Measurements from ENCODE around the gene PAF1.
A peak's percentile ranks its signal among the peaks of the same experiment; 100 is the strongest.

PAF1 gene

DNA sequence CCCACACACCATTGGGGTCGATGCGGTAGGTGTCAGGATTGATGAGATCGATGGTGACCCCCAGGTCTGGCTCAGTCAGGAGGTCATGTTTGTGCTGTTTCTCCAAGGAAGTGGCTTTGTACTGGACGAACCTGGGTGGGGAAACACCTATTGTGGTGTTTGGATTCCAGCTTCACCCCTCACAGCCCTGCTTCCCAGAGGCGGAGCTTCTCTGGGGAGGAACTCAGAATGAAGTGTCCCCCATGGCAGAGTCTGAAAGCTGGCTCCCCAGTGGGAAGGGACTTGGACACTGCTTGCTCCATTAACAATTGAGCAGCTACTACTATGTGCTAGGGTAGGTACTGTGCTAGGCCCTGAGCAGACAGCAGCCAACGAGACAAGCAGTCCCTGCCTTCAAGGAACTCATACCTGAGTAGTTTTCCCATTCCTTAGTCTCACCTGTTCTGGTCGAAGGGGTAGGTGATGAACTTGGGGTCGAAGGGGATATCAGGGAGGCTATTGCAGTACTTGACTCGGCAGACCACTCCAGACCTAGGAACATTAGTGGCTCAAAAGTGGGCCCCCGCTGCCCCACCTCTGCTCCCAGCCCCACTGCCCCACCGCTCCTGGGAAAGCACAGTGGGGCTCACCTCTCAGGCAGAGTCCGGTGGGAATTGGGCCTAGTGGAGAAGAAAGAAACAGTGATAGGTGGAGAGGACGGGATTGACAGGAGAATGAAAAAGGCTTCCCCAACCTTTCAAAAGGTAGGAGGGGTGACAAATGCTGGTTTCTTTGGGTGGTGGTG lies 1.1 kb downstream of the PAF1 start:
- Histone ChIP-seq H3K27me3 (ENCODE audit: insufficient read depth, low read length) (no peaks in the 10 kb centered on the region), H3K9ac (ENCODE audit: low read depth, low read length) (peak overlapping the region; percentile 95), H3K4me3 (ENCODE audit: low read length) (peak overlapping the region; percentile 91), H3K27ac (ENCODE audit: low read depth, low read length) (peak overlapping the region; percentile 99), H3K36me3 (ENCODE audit: insufficient read depth, low read length) (peaks cover 57% of the 10 kb centered on the region), H3K4me1 (ENCODE audit: insufficient read depth, low read length) (peaks cover 3% of the 10 kb centered on the region; the same call in 1 of the 2 replicates), H3K9me3 (ENCODE audit: insufficient read depth, low read depth, low read length) (no peaks in the 10 kb centered on the region)
- WGBS, result 80% methylated on average over 13 of the region's 13 CpGs

DNA sequence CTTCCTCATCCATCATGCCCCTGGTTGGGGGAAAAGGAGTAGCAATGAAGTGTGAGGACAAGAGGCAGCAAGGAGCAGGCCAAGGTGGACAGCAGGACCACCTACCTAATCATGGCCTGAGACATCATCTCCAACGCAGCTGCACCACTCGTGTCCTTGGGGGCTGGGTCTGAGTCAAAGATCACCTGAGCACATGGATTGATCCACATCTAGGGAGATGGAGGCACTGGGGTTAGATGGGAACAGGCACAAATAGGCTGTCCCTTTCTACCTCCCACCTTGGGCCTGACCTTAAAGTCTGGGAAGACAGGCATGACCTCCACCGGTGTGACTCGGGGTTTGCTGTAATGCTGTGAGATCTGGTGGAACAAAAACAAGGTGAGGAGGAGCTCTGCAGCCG lies 2.2 kb downstream of the PAF1 start:
- Histone ChIP-seq H3K4me1 (ENCODE audit: insufficient read depth, low read length) (peaks cover 3% of the 10 kb centered on the region; the same call in 1 of the 2 replicates), H3K27ac (ENCODE audit: low read depth, low read length) (no peak overlapping the region), H3K9me3 (ENCODE audit: insufficient read depth, low read depth, low read length) (no peaks in the 10 kb centered on the region), H3K4me3 (ENCODE audit: low read length) (no peak overlapping the region), H3K9ac (ENCODE audit: low read depth, low read length) (no peak overlapping the region), H3K27me3 (ENCODE audit: insufficient read depth, low read length) (no peaks in the 10 kb centered on the region), H3K36me3 (ENCODE audit: insufficient read depth, low read length) (peaks cover 60% of the 10 kb centered on the region)
- WGBS, result 95% methylated on average over 5 of the region's 5 CpGs

DNA sequence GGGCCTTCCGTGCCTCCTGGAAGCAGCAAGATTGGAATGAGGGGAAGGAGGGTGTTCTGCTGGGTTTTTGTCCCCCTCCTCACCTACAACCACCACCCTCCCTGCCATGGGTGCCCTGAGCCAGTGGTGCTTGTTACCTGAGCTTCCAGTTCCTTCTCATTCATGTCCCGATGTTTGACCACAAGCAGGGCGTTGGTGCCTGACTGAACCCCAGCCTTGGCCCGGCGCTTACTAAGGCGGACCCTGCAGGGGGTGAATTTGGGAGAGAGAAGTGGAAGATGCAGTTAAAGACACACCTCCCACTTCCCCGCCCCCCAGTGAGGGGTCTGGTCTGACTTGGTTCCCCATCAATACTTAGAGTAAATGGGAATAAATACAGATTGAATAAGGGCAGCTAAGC lies 4.3 kb downstream of the PAF1 start:
- no peaks in the 10 kb centered on the region for H3K9me3 ChIP-seq (ENCODE audit: insufficient read depth, low read depth, low read length)
- peaks cover 3% of the 10 kb centered on the region; the same call in 1 of the 2 replicates for H3K4me1 ChIP-seq (ENCODE audit: insufficient read depth, low read length)
- no peaks in the 10 kb centered on the region for H3K27me3 ChIP-seq (ENCODE audit: insufficient read depth, low read length)
- no peak overlapping the region for H3K27ac ChIP-seq (ENCODE audit: low read depth, low read length)
- H3K36me3 ChIP-seq (ENCODE audit: insufficient read depth, low read length), result peaks cover 77% of the 10 kb centered on the region
- WGBS, result 98% methylated on average over 5 of the region's 7 CpGs
- no peak overlapping the region for H3K4me3 ChIP-seq (ENCODE audit: low read length)
- no peak overlapping the region for H3K9ac ChIP-seq (ENCODE audit: low read depth, low read length)

DNA sequence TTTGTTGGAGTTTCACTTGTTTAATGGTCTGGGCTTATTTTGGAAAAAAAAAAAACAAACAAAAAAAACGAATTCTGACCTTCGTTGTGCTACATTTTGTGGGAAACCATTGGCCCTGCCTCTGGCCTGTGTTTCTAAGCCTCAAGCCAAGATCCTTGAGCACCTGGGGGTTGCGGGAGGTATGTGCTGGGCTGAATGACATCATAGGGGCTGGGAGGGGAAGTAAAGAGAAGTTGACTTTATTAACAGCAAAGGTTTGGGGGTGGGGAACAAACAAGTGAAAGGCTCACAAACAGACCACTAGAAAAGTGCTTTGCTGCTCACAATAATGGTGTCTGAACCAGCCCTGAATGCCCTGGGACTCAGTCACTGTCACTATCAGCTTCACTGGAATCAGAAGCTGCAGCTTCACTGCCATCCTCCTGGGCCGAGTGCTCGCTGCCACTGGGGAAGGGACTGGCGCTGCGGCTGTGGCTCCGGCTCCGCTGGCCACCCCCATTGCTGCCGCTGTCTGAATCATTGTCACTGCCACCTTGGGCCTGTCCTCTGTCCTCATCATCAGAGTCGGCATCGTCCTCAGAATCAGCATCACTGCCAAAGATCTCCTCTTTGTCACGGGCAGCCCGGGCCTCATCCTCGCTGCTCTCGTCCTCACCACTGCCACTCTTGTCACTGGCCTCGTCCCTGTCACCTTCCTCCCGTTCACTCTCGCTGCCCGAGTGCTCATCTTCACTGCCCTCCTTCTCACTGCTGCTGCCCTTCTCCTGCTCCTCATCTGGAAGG lies 5.1 kb downstream of the PAF1 start:
- no peak overlapping the region for H3K4me3 ChIP-seq (ENCODE audit: low read length)
- H3K9me3 ChIP-seq (ENCODE audit: insufficient read depth, low read depth, low read length), result no peaks in the 10 kb centered on the region
- H3K9ac ChIP-seq (ENCODE audit: low read depth, low read length), result no peak overlapping the region
- H3K27ac ChIP-seq (ENCODE audit: low read depth, low read length), result peak overlapping the region; percentile 35; the same call in 1 of the 2 replicates
- no peaks in the 10 kb centered on the region for H3K27me3 ChIP-seq (ENCODE audit: insufficient read depth, low read length)
- H3K4me1 ChIP-seq (ENCODE audit: insufficient read depth, low read length), result peaks cover 3% of the 10 kb centered on the region; the same call in 1 of the 2 replicates
- peaks cover 84% of the 10 kb centered on the region for H3K36me3 ChIP-seq (ENCODE audit: insufficient read depth, low read length)
- 89% methylated on average over 20 of the region's 20 CpGs for WGBS

DNA sequence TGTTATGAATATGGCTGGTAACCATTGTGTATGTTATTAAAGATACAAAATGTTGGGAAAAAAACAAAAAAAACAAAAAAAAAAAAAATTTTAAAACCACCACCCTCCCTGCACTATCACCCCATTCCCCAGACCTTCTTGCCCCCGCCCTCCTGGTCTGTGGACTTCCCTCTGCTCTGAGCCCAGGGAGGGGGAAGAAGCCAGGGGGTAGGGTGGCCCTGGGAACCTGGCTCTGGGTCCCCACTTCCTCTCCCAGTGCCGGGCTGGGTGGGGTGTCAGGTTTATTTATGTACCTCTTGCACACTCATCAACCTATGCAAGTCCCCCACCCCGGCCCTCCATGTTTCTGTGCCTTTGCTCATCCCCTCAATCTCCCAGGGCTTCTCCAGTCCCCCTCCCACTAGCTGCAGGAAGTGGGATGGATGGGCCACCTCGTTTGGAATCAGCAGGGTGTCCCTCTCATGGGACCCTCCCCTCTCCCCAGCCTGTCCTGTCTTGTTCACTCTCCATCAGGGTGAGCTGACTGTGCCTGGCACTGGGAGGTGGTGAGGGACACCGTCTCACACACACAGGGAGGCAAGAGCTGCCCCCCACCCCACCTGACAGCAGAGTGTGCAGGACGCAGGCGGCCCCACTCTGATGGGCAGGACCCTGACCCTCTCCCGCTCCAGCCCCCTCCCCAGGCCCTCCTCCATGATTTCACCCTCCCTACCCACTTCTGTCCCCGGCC lies 5.9 kb downstream of the PAF1 start:
- WGBS, result 65% methylated on average over 8 of the region's 9 CpGs
- H3K4me1 ChIP-seq (ENCODE audit: insufficient read depth, low read length), result peaks cover 3% of the 10 kb centered on the region; the same call in 1 of the 2 replicates
- no peak overlapping the region for H3K4me3 ChIP-seq (ENCODE audit: low read length)
- H3K9ac ChIP-seq (ENCODE audit: low read depth, low read length), result no peak overlapping the region
- peaks cover 92% of the 10 kb centered on the region for H3K36me3 ChIP-seq (ENCODE audit: insufficient read depth, low read length)
- no peaks in the 10 kb centered on the region for H3K27me3 ChIP-seq (ENCODE audit: insufficient read depth, low read length)
- H3K9me3 ChIP-seq (ENCODE audit: insufficient read depth, low read depth, low read length), result no peaks in the 10 kb centered on the region
- H3K27ac ChIP-seq (ENCODE audit: low read depth, low read length), result 0 out of 2 replicates have a peak overlapping the region, but pooled peaks have one; percentile 35

DNA sequence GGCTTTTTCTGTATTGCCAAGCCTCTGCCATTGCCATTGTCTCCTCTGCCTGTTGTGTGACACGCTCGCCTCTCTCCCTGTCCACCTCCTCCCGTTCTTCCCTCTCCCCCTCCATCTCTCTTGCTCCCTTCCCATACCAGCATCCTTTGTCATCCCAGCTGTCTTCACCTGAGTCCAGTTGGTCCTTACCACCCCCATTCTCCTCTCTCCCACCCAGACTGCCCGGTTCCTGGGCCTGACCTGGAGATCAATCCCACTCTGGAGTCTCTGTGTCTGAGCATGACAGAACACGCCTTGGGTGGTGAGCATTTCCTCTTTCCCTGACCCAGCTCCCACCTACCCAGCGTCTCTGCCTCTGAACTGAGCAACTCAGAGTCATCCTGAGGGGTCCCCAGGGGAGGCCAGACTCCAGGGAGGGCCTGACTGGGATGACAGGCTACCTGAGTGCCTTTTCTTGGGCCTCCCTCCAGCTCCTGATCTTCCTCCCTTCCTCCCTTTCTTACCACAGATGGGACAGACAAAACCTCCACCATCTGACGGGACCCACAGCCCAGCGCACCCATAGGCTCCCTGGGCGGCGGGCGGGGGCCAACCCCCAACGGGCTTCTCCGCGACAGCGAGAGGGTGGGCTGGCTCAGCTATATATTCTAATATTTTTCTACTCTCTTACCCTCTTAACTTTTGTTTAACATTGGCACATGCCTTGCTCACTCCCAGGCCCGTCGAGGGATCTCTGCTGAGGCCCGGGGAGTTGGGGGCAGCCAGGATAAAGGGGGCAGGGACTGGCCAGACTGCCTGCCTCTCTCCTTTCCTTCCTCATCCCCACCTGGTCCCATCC lies 7.7 kb downstream of the PAF1 start:
- Histone ChIP-seq H3K4me1 (ENCODE audit: insufficient read depth, low read length) (no peaks in the 10 kb centered on the region), H3K9ac (ENCODE audit: low read depth, low read length) (no peak overlapping the region), H3K27ac (ENCODE audit: low read depth, low read length) (no peak overlapping the region), H3K9me3 (ENCODE audit: insufficient read depth, low read depth, low read length) (no peaks in the 10 kb centered on the region), H3K27me3 (ENCODE audit: insufficient read depth, low read length) (no peaks in the 10 kb centered on the region), H3K4me3 (ENCODE audit: low read length) (no peak overlapping the region), H3K36me3 (ENCODE audit: insufficient read depth, low read length) (peaks cover 94% of the 10 kb centered on the region)
- 91% methylated on average over 18 of the region's 18 CpGs for WGBS

DNA sequence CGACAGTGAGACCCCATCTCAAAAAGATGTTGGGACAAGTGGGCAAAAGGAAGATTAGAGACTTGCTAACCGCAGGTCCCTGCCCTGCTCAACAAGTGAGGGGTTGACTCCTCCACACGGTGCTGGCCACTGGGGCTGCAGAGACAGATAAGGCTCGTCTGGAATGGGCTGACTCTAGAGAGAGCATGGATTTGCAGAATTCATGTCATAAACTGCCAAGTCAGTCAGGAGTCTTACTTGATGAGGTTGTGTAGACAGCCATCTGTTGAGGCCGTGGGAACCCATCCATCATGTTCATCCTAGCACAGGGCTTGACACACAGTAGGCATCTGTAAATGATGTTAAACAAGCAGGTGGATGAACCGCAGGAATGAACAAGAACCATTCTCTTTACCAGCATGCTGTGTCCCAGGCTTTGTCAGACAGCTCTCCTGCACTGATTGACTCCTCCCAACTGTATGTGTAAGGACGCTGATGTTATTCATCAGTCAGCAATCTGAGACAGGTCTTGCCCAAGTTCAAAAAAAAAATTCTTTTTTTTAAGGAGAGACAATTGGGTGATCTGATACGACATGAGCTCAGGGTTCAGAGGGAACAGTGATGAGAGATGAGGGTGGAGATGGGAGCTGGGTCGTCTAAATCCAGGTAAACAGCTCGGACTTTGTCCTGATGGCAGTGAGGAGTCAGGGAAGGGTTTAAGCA lies 8.8 kb downstream of the PAF1 start:
- Histone ChIP-seq H3K4me1 (ENCODE audit: insufficient read depth, low read length) (no peaks in the 10 kb centered on the region), H3K27me3 (ENCODE audit: insufficient read depth, low read length) (no peaks in the 10 kb centered on the region), H3K27ac (ENCODE audit: low read depth, low read length) (no peak overlapping the region), H3K4me3 (ENCODE audit: low read length) (no peak overlapping the region), H3K36me3 (ENCODE audit: insufficient read depth, low read length) (peaks cover 95% of the 10 kb centered on the region), H3K9ac (ENCODE audit: low read depth, low read length) (no peak overlapping the region), H3K9me3 (ENCODE audit: insufficient read depth, low read depth, low read length) (no peaks in the 10 kb centered on the region)
- 92% methylated on average over 10 of the region's 10 CpGs for WGBS

DNA sequence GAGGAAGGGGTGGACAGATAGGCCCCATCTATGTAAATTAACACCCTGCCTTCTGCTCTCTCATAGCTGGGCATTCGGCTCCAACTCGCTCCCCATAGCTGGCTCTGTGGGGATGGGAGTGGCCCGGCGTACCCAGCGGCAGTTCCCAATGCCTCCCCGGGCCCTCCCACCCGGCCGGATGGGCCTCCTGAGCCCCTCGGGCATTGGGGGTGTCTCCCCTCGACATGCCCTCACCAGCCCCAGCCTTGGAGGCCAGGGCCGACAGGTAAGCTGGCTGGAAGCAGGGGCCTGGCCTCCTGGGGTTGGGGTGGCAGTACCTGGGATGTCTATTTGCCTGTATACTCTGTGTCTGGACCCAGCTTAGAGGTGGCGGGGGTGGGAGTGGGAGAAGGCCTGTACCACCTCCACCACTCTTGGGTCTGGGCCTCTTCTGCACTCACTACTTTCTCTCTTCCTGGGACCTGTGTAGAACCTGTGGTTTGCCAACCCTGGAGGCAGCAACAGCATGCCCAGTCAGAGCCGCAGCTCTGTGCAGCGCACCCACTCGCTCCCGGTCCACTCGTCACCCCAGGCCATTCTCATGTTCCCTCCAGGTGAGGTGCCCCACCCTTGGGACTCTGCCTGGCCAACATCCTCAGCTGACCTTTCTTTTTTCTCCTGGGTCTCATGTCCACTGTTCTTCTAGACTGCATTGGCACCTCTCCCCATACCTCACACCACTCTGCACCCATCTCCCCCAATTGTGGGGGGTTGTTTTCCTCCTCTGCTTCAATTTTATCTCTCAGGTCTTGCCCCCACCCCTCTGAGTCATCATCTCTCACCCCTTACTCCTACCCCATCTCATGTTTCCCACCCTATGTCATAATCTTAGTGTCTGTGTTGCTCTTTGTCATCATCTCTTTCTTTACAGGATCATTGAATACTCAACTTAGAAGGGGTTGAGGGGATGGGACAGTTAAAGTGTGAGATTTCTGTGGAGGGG lies 10.1 kb downstream of the PAF1 start:
- no peaks in the 10 kb centered on the region for H3K9me3 ChIP-seq (ENCODE audit: insufficient read depth, low read depth, low read length)
- H3K36me3 ChIP-seq (ENCODE audit: insufficient read depth, low read length), result peaks cover 95% of the 10 kb centered on the region
- no peak overlapping the region for H3K4me3 ChIP-seq (ENCODE audit: low read length)
- H3K27ac ChIP-seq (ENCODE audit: low read depth, low read length), result no peak overlapping the region
- no peaks in the 10 kb centered on the region for H3K27me3 ChIP-seq (ENCODE audit: insufficient read depth, low read length)
- WGBS, result 95% methylated on average over 17 of the region's 17 CpGs
- no peaks in the 10 kb centered on the region for H3K4me1 ChIP-seq (ENCODE audit: insufficient read depth, low read length)
- no peak overlapping the region for H3K9ac ChIP-seq (ENCODE audit: low read depth, low read length)

DNA sequence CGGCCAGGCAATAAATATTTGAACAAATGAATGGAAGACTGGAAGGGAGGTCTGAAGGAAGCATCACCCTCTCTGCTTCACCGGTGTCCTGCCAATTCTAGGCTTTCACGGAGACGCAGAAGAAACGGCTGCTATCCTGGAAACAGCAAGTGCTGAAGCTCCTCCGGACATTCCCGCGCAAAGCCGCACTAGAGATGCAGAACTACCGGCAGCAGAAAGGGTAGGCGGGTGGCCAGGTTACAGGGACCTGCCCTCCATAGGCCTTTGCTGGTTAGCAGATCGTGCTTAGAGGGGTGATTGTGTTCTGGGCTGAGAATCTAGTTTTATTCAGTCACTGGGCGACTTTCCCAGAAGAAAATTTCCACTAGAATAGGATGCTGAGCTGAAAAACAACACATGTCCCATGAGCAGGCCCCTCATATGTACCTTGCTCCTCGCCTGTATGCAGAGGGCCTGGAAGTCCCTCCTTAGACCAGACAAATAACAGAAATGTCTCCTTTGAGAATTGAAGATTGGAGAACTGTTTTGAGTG lies 11.0 kb downstream of the PAF1 start:
- H3K4me3 ChIP-seq (ENCODE audit: low read length), result no peak overlapping the region
- no peak overlapping the region for H3K27ac ChIP-seq (ENCODE audit: low read depth, low read length)
- H3K9ac ChIP-seq (ENCODE audit: low read depth, low read length), result no peak overlapping the region
- peaks cover 96% of the 10 kb centered on the region for H3K36me3 ChIP-seq (ENCODE audit: insufficient read depth, low read length)
- H3K27me3 ChIP-seq (ENCODE audit: insufficient read depth, low read length), result no peaks in the 10 kb centered on the region
- no peaks in the 10 kb centered on the region for H3K9me3 ChIP-seq (ENCODE audit: insufficient read depth, low read depth, low read length)
- H3K4me1 ChIP-seq (ENCODE audit: insufficient read depth, low read length), result no peaks in the 10 kb centered on the region
- 95% methylated on average over 14 of the region's 14 CpGs for WGBS

Data from HUES64 (cell line).